NCI-H460 (cell line): Measurements from ENCODE around the gene CEACAM6. TPM values are rescaled to one million over a fixed set of nuclear protein-coding genes. Genes with fewer than 3 reads are reported as not detected.
"Not testable (repeated sequence)": the region's sequence is repeated elsewhere in the genome, so short reads cannot be mapped to it uniquely, and the experiment has no call there.

Experiments used
- DNase-seq: peaks from one replicate; pipeline ENCODE4 v3.0.0-alpha.2; 2016; ENCODE audit warnings: low read depth; ENCODE audit errors: extremely low read depth
- polyA plus RNA-seq: library from polyadenylated mRNA; depleted of rRNA; stranded (reverse); fragments of >200 nt; gene quantifications from 2 replicates; pipeline ENCODE4 v1.2.3, GENCODE V29; 2014; cell fraction: nucleus; rRNA removed
- total RNA-seq: library from RNA; depleted of rRNA; stranded (reverse); fragments of >200 nt; shearing (Covaris generic); gene quantifications from 2 replicates; pipeline ENCODE4 v1.2.3, GENCODE V29; 2014; rRNA removed

CEACAM6 gene
- total RNA-seq: not detected in 2 replicates
- polyA plus RNA-seq: not detected in 2 replicates

DNA sequence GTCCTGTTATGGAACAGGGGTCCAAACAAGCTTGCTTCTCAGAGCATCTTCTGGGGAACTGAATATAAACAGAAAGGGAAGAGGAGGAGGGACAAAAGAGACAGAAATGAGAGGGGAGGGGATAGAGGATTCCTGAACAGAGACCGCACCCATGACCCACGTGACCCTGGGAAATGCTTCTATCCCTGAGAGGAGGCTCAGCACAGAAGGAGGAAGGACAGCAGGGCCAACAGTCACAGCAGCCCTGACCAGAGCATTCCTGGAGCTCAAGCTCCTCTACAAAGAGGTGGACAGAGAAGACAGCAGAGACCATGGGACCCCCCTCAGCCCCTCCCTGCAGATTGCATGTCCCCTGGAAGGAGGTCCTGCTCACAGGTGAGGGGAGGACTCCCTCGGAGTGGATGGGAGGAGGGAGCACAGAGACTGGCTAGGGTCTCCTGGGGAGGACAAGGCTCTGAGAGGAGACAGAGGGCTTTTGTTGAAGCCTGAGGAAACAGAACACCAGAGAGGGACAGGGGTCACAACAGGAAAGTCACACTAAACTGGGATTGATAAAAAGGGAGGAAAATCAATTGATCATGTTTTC, at the start of gene CEACAM6:
Gene CEACAM6, plus strand, starts transcription at position 203 of the 586 bp plus-strand sequence. Its CDS starts 109 bp downstream, at position 312.
- DNase-seq: no peak

DNA sequence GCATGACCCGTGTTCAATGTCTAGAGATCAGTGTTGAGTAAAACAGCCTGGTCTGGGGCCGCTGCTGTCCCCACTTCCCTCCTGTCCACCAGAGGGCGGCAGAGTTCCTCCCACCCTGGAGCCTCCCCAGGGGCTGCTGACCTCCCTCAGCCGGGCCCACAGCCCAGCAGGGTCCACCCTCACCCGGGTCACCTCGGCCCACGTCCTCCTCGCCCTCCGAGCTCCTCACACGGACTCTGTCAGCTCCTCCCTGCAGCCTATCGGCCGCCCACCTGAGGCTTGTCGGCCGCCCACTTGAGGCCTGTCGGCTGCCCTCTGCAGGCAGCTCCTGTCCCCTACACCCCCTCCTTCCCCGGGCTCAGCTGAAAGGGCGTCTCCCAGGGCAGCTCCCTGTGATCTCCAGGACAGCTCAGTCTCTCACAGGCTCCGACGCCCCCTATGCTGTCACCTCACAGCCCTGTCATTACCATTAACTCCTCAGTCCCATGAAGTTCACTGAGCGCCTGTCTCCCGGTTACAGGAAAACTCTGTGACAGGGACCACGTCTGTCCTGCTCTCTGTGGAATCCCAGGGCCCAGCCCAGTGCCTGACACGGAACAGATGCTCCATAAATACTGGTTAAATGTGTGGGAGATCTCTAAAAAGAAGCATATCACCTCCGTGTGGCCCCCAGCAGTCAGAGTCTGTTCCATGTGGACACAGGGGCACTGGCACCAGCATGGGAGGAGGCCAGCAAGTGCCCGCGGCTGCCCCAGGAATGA, 48.4 kb upstream of the CEACAM6 start:
- DNase-seq: peak; percentile 45

DNA sequence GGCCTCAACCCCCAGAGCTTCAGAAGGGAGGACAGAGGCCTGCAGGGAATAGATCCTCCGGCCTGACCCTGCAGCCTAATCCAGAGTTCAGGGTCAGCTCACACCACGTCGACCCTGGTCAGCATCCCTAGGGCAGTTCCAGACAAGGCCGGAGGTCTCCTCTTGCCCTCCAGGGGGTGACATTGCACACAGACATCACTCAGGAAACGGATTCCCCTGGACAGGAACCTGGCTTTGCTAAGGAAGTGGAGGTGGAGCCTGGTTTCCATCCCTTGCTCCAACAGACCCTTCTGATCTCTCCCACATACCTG, 47.9 kb upstream of the CEACAM6 start:
- DNase-seq: no peak

DNA sequence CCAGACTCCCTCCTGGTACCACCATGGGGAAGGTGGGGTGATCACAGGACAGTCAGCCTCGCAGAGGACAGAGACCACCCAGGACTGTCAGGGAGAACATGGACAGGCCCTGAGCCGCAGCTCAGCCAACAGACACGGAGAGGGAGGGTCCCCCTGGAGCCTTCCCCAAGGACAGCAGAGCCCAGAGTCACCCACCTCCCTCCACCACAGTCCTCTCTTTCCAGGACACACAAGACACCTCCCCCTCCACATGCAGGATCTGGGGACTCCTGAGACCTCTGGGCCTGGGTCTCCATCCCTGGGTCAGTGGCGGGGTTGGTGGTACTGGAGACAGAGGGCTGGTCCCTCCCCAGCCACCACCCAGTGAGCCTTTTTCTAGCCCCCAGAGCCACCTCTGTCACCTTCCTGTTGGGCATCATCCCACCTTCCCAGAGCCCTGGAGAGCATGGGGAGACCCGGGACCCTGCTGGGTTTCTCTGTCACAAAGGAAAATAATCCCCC, 47.4 kb upstream of the CEACAM6 start:
- no peak for DNase-seq

DNA sequence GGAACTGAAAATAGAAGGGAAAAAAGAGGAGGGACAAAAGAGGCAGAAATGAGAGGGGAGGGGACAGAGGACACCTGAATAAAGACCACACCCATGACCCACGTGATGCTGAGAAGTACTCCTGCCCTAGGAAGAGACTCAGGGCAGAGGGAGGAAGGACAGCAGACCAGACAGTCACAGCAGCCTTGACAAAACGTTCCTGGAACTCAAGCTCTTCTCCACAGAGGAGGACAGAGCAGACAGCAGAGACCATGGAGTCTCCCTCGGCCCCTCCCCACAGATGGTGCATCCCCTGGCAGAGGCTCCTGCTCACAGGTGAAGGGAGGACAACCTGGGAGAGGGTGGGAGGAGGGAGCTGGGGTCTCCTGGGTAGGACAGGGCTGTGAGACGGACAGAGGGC, 46.8 kb upstream of the CEACAM6 start, which contains the start of gene CEACAM5:
Gene CEACAM5, plus strand, starts transcription at position 146 of the 400 bp plus-strand sequence. Its CDS starts 106 bp downstream, at position 252.
- DNase-seq: no peak

DNA sequence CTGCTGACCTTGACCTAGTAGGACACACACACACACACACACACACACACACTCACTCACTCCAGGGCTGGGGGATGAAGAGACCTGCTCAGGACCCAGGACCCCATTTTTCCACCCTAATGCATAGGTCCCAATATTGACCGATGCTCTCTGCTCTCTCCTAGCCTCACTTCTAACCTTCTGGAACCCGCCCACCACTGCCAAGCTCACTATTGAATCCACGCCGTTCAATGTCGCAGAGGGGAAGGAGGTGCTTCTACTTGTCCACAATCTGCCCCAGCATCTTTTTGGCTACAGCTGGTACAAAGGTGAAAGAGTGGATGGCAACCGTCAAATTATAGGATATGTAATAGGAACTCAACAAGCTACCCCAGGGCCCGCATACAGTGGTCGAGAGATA, 45.8 kb upstream of the CEACAM6 start:
- DNase-seq: not testable (repeated sequence)

DNA sequence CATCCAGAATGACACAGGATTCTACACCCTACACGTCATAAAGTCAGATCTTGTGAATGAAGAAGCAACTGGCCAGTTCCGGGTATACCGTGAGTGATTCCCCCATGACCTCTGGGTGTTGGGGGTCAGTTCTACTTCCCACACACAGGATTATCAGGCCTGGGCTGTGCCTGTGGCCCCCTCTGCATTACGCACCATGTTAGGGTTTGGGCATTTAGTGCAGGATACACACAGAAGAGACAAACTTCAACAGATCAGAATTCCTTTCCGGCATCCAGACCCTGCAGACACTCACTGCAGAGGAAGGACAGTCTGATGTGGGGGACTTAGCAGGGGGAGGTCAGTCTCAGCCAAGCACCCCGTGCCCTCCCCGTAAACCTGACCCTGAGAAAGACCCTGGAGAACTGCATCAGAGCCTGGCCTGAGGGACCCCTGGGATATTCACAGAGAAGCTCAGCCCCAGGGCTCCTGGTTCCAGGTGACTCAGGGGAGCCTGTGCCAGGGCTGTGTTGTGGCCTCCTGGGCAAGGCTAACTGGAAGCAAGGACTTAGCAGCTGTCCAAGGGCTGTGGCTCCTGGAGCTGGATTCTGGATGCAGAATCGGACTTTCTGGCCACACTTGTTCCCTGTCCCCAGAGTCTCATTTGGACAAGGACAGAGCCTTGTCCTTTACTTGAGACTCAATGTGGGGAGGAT, 45.2 kb upstream of the CEACAM6 start:
- no peak for DNase-seq

DNA sequence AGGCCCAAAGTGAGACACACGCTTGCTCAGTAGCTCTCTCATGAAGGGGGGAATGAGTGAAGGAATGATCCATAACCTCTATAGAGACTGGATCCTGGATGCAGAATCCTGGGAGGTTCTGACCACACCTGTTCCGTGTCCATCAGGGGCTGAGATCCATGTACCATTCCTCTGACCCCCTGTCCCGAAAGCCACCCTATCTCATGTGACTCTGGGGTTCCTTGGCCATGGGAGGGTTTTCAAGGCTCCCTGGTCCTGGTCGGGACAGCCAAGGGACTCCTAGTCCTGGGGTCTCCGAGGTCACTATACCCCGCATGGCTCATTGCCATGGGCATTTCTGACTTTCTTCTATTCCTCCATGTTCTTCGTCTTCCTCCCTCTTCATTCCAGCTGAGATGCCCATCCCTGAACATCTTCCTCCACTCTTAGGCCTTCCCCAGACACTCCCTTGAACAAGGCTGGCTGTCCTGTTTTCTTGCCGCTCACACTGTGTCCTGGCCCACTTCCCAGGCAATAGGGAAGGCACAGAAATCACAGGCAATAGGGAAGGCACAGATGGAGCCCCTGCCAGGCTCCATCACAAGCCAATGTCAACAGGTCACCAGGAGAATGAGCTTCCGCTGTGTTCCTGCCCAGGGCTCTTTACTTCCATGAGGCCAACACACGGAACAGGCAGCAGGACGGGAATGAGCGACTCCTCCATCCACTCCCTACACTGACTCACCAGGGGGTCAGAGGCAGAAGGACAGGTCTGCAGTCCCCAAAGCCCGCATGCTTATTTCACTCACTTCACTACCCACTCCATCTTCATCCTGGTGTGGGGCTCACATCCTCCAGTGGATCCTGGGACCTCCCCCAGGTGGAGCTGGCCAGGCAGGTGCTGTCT, 43.7 kb upstream of the CEACAM6 start:
- DNase-seq: no peak

DNA sequence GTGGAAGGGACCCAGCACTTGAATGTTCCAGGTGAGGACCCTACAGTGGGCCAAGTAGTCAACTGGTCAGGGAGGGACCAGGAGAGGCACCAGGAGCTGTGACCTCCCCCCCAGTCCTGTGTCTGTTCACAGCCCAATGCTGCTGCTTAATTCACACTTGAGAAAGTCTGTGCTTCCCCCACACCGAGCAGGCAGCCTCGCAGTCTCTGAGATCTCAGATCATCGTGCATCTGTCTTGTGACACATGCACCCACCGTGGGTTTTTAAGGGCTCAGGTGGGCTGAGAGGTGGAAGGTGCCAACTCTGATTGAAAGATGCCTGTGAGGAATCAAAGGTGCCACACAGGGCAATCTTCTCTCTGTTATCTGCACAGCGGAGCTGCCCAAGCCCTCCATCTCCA, 40.7 kb upstream of the CEACAM6 start:
- no peak for DNase-seq

DNA sequence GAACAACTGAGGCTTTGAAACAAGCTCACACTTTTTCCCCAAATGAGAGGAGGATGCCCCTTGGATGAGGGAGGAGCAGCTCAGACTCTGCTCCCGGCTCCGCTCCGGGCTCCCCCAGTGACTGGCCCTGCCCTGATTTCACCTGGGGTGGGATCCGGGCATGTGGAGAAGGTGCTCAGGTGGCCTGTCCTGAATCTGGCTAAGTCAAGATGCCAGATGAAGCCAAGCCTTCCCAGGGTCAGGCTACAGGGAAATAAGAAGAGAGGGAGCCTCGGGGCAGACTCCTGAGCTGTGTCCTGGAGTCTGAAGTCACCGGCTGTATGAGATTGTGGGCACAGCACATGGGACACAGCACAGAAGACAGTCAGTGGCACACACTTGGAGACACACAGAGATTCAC, 36.6 kb upstream of the CEACAM6 start:
- no peak for DNase-seq

DNA sequence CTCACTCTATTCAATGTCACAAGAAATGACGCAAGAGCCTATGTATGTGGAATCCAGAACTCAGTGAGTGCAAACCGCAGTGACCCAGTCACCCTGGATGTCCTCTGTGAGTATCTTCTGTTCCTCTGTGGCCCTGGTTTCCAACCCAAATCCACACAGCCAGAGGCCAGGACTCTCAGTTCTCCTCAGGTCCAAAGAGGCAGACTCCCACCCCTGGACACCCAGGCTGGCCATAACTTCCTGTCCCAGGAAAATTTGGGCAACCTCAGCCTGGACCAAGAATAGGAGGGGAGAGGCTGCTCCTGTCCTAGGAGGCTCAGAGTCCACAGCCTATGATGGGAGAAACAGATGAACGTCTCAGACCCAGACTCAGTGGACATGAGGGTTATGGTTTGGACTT, 35.2 kb upstream of the CEACAM6 start:
- no peak for DNase-seq

DNA sequence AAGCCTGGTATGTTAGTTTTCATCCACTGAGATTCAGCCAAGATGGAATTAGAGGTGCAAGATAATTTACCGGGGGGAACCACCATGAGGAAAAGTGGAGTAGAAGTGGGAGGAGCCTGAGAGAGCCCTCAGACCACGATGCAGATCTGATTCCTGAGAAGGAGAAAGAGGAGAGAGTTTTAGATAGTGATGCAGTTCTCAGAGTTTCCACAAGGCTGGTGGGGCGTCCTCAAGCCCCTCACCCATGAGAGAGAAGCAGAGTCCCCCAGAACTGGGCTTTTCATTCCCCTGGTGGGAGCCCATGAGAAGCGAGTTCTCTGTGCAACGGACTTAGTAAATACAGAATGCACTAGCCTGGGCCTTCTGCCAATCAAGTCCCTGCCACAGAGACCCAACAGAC, 28.8 kb upstream of the CEACAM6 start:
- no peak for DNase-seq

DNA sequence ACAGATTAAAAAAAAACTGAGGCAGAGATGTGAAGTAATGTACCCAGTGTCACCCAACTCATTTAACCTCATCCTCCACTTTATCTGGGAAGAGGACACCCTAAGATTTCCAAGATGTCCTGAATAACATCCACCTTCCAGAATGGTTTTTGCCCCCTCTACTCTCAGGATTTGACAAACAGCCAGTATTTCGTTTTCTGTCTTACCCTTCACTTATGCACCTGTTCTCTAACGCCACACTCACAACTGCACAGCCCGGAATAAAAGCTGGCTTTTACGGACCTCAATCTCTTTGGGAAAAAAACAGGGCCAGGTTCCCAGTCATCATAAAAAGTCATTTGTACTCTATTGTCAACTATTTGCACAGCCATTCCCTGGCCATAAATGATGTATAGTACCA, 21.2 kb upstream of the CEACAM6 start:
- no peak for DNase-seq

DNA sequence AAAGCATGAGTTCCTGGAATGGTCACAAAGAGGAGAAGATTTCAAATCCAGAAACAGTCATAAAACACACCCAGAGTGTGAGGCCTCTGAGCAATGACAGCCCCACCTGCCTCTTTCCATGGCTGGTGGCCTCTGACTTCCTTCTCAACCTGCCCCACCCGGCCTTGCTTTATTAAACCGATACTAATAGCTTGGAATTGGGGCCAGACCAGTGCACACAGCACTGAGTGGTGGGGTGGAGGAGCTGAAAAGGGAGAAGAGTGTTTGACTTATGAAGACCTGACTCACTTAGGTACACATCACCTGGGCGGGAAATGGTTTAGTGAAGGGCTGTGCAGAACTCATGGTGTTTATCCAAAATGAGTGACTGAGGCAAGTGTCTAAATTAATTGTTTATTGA, 20.7 kb upstream of the CEACAM6 start:
- no peak for DNase-seq

DNA sequence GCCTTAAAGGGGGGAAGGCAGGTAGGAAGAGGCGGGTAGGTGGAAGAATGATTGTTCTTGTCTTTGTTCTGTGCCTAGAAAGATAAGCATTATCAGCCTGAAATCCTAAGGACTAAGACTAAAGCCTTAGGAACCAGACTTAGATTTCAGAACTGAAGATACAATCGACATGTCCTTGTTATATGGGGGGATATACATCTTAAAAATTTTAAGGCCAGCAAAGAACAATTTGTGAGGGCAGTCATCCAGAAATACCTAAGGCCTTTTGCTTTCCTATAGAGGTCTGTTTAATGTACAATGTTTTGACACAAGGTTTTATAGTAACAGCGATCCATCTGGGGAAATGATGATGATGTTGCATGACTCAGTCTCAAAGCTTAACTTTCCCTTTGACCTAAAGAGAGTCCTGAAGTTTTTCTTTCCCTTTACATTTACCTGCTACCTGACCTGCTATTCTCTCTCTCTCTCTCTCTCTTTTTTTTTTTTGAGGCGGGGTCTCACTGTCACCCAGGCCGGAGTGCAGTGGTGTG, 20.2 kb upstream of the CEACAM6 start:
- DNase-seq: no peak

DNA sequence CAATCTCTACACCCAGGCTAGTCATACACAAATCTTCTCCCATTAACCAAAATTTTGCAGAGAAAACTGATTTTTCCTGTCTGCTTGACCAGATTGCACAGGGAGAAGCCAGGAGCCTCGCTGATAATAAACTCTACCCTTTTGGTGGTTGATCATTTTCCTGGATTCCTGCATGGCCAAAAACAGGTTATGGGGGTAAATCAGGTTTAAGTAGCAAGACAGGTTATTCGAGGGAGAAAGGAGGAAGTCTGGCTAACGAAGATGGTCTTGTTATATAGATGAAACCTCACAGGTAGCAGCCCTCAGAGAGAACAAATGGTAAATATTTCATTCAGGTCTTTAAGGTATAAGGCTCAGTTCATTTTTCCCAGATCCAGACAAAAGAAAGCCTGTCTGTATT, 16.0 kb upstream of the CEACAM6 start:
- DNase-seq: no peak

DNA sequence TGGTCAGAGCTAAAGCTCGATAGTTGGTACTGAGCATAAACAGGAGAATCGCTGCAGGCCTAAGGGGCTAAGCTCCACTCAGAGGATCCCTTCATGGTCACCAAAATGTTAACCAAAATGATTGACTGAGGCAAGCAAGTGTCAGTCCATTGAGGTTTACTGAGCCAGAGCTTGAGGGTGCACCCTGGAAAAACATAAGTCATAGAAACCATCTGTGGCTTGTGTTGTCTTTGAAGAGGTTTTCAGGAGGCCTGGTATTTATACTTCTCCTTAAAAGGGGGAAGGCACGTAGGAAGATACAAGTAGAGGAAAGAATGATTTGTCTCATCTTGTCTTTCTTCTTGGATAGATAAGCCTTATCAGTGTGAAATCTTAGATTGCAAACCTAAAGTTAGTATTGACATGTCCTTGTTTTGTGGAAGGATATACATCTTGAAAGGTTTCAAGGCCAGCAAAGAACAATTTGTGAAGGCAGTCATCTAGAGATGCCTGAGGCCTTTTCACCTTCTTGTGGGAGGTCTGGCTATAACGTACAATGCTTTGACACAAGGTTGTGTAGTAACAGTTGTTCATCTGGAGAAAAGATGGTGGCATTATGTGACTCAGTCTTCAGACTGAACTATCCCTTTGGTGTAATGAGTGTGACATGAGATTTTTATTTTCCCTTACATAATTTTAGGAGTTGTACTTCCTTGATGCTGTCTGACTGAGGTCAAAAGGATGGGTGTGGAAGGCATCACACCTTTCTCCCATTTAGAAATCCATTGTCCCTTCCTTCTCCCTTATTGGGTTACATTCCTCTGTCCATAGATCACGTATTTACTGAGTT, 14.7 kb upstream of the CEACAM6 start:
- no peak for DNase-seq

DNA sequence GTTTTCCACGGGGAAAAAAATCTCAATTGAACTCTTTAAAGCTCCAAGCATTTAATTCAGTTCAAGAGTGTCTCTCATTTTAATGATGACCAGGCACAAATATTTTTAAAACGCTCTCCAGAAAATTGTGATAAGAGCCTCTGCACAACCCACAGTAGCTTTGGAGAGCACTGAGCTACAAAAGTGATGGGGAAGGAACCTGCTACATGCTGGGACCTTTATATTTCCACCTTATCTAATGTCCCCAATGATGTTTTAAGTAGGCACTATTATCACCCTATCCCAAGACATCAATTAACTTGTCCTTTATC, 14.1 kb upstream of the CEACAM6 start:
- no peak for DNase-seq

DNA sequence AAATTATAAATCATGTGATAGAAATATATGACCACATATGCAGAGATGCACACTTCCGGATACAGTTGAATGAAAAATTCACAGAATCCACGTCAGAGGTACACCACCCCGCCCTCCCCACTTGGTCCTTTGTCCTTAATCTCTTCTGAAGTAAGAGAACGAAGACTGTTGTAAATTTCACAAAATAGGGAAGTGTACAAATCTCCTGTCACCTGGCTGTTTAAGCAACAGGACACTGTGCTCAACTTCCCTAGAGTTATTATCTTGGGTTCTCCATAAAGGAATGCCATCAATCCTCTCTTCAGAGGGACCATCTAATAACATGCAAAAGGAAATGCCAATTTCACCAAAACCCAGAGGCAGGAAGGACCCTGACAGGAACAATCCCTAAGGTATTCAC, 10.5 kb upstream of the CEACAM6 start:
- DNase-seq: no peak

DNA sequence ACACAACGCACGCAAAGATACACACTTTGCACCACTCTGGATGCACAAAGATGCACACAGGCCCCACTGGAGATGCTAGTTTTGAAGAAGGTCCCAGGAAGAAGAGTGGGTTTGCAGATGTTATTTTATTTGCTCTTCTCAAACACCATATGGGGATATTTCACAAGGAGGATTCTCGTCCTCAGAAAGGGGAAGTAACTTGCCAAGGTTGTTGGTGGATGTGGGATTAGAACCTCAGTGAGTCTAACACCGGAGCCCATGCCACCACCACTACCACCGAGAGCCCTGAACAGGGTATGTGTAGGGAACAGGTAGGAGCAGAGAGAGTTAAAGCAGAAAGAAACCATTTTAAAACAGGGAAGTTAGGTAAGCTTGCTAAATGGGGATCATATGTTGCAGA, 9.6 kb upstream of the CEACAM6 start:
- no peak for DNase-seq
